ENCODE results near the gene TMEM218. TPM values are rescaled to one million over a fixed set of nuclear protein-coding genes. Genes with fewer than 3 reads are reported as not detected.
A peak's percentile ranks its signal among the peaks of the same experiment; 100 is the strongest.

The TMEM218 gene
- total RNA-seq, 1 experiment from 2014 or later, result 17.9 TPM

GRCh38 chr11:125114518-125114917, 3.1 kb upstream of the TMEM218 start:
- no peaks in the 10 kb centered on the region for H3K36me3 ChIP-seq (ENCODE audit: control insufficient read depth in 1 of 2, insufficient read depth in 2 of 2, low read length in 2 of 2)
- no peaks in the 10 kb centered on the region for H4K20me1 ChIP-seq (ENCODE audit: insufficient read depth)
- BruUV-seq (replicated peaks), result no TSS peak
- ChIA-PET CTCF (interaction anchor here (1.0 to 2.6 kb wide), 3 partner anchors 9 to 12 kb away, joined by 4 to 14 read pairs (median 5); no protein-coding TSS in a partner anchor), POLR2A (no interaction called here), RAD21 (ENCODE audit: low non-redundant PET in 1 of 2, low total read pairs in 2 of 2, uncharacterized antibody in 2 of 2, unreplicated experiment in 2 of 2) (interaction anchor here in 1 of 2 experiments (1.3 kb wide), 1 partner anchor 10 kb away, joined by 3 read pairs; no protein-coding TSS in a partner anchor)
- intact Hi-C loops (cut with micrococcal nuclease), result no loop called here
- DNase-seq (ENCODE audit: low read depth, low spot score) (peak; percentile 34), ATAC-seq (no peak)
- peaks cover 18% of the 10 kb centered on the region; the same call in 1 of the 2 replicates for H3K79me2 ChIP-seq (ENCODE audit: insufficient read depth, low read length)
- H3K4me1 ChIP-seq (ENCODE audit: control insufficient read depth in 1 of 2, insufficient read depth in 2 of 2, low read length in 2 of 2), result peaks cover 3 to 17% of the 10 kb centered on the region in 2 experiments; a peak in 3 of 4 replicates
- no peak overlapping the region for H3K9ac ChIP-seq (ENCODE audit: low read length)
- no peaks in the 10 kb centered on the region for H3K9me2 ChIP-seq (ENCODE audit: insufficient read depth)
- H3K9me3 ChIP-seq (ENCODE audit: control insufficient read depth in 1 of 2, insufficient read depth in 1 of 2, low read depth in 1 of 2, low read length in 2 of 2), result no peaks in the 10 kb centered on the region
- H2AFZ ChIP-seq (ENCODE audit: low read depth, low read length, poor library complexity, severe bottlenecking), result peak overlapping the region; percentile 2
- H3K4me2 ChIP-seq (ENCODE audit: low read length), result no peak overlapping the region
- no peak overlapping the region for H3K27ac ChIP-seq (ENCODE audit: low read depth, low read length)
- H3K4me3 ChIP-seq (replicated peaks in 1 of 2; ENCODE audit: low read depth in 1 of 2, low read length in 2 of 2), result no peak overlapping the region
- no peaks in the 10 kb centered on the region for H3K27me3 ChIP-seq (ENCODE audit: insufficient read depth, low read length)
- TF ChIP-seq TCF7L2 (IDR thresholded peaks at IDR 0.05; ENCODE audit: borderline replicate concordance, extremely low read depth, insufficient read depth, insufficient read length) (peak; percentile 50), RAD21 (IDR thresholded peaks at IDR 0.05; ENCODE audit: low read depth) (peak; percentile 52), SP1 (IDR thresholded peaks at IDR 0.05; ENCODE audit: low read depth) (no peak), CBX3 (IDR thresholded peaks at IDR 0.05; ENCODE audit: low read depth) (peak; percentile 68; the same call in 1 of the 2 replicates), ATF3 (IDR thresholded peaks at IDR 0.05) (no peak), CTCF (IDR thresholded peaks at IDR 0.05 in 2 of 3, conservative IDR thresholded peaks at IDR 0.05 in 1 of 3; ENCODE audit: borderline replicate concordance in 1 of 3, insufficient read depth in 1 of 3, low read depth in 2 of 3, low read length in 2 of 3) (peak; percentile 38 to 74 (median 68); a peak in 5 of 6 replicates)

Data from HCT116 (cell line).